ENCODE results near the gene KCNIP4. TPM values are rescaled to one million over a fixed set of nuclear protein-coding genes. Genes with fewer than 3 reads are reported as not detected.

The KCNIP4 gene
- total RNA-seq, 4 donors from 2014 or later: not detected

- no peak for DNase-seq (ENCODE audit: low spot score in 2 of 2)
- Histone ChIP-seq H3K9me3 (no peaks in the 10 kb centered on the region), H3K27me3 (no peaks in the 10 kb centered on the region), H3K27ac (no peak overlapping the region), H3K4me1 (no peaks in the 10 kb centered on the region), H3K36me3 (no peaks in the 10 kb centered on the region), H3K4me3 (no peak overlapping the region)
- WGBS, 2 donors: 77 to 88% methylated on average over 4 of the region's 4 CpGs
- TF ChIP-seq EP300 (IDR thresholded peaks at IDR 0.05): no peak
- TF ChIP-seq POLR2A (IDR thresholded peaks at IDR 0.05): no peak
- TF ChIP-seq CTCF (IDR thresholded peaks at IDR 0.05): no peak
Observed at GRCh38 chr4:20925176-20925575, 1023.4 kb downstream of the KCNIP4 start.

GRCh38 chr4:20922962-20923361 is 1025.6 kb downstream of the KCNIP4 start:
- H3K9me3 ChIP-seq: no peaks in the 10 kb centered on the region
- WGBS, 2 donors: 88 to 91% methylated on average over 2 of the region's 2 CpGs
- no peak overlapping the region for H3K4me3 ChIP-seq
- no peak overlapping the region for H3K27ac ChIP-seq
- H3K4me1 ChIP-seq: no peaks in the 10 kb centered on the region
- no peaks in the 10 kb centered on the region for H3K36me3 ChIP-seq
- no peaks in the 10 kb centered on the region for H3K27me3 ChIP-seq
- TF ChIP-seq EP300 (IDR thresholded peaks at IDR 0.05): no peak
- no peak for DNase-seq (ENCODE audit: low spot score in 2 of 2)

GRCh38 chr4:20916106-20916505 is 1032.5 kb downstream of the KCNIP4 start:
- H3K4me1 ChIP-seq: no peaks in the 10 kb centered on the region
- H3K9me3 ChIP-seq: no peaks in the 10 kb centered on the region
- TF ChIP-seq CTCF (IDR thresholded peaks at IDR 0.05): no peak
- no peak for TF ChIP-seq POLR2A (IDR thresholded peaks at IDR 0.05)
- no peak for TF ChIP-seq EP300 (IDR thresholded peaks at IDR 0.05)

GRCh38 chr4:20904966-20905365 is 1043.6 kb downstream of the KCNIP4 start:
- Histone ChIP-seq H3K4me3 (no peak overlapping the region), H3K27ac (no peak overlapping the region), H3K36me3 (no peaks in the 10 kb centered on the region), H3K9me3 (no peaks in the 10 kb centered on the region), H3K27me3 (no peaks in the 10 kb centered on the region), H3K4me1 (no peaks in the 10 kb centered on the region)
- 74 to 79% methylated on average over 3 of the region's 3 CpGs for WGBS, 2 donors
- no peak for DNase-seq (ENCODE audit: low spot score in 2 of 2)
- no peak for TF ChIP-seq CTCF (IDR thresholded peaks at IDR 0.05)
- TF ChIP-seq EP300 (IDR thresholded peaks at IDR 0.05): no peak
- TF ChIP-seq POLR2A (IDR thresholded peaks at IDR 0.05): no peak

More at GRCh38 chr4:20916106-20916505, 1032.5 kb downstream of the KCNIP4 start:
- H3K36me3 ChIP-seq: no peaks in the 10 kb centered on the region
- WGBS, 2 donors: 32 to 33% methylated on average over 1 of the region's 1 CpG
- no peak for DNase-seq (ENCODE audit: low spot score in 2 of 2)
- no peak overlapping the region for H3K4me3 ChIP-seq
- H3K27me3 ChIP-seq: no peaks in the 10 kb centered on the region
- no peak overlapping the region for H3K27ac ChIP-seq

GRCh38 chr4:20901851-20902250 is 1046.7 kb downstream of the KCNIP4 start:
- Histone ChIP-seq H3K9me3 (no peaks in the 10 kb centered on the region), H3K27ac (no peak overlapping the region), H3K36me3 (no peaks in the 10 kb centered on the region), H3K4me3 (no peak overlapping the region), H3K27me3 (no peaks in the 10 kb centered on the region), H3K4me1 (no peaks in the 10 kb centered on the region)
- no peak for DNase-seq (ENCODE audit: low spot score in 2 of 2)
- 87 to 88% methylated on average over 1 of the region's 1 CpG for WGBS, 2 donors
- TF ChIP-seq POLR2A (IDR thresholded peaks at IDR 0.05) (no peak), CTCF (IDR thresholded peaks at IDR 0.05) (no peak), EP300 (IDR thresholded peaks at IDR 0.05) (no peak)

GRCh38 chr4:20899591-20899990 is 1049.0 kb downstream of the KCNIP4 start:
- H3K36me3 ChIP-seq: no peaks in the 10 kb centered on the region
- H3K27me3 ChIP-seq: no peaks in the 10 kb centered on the region
- no peak for TF ChIP-seq CTCF (IDR thresholded peaks at IDR 0.05)
- TF ChIP-seq EP300 (IDR thresholded peaks at IDR 0.05): no peak
- no peak for TF ChIP-seq POLR2A (IDR thresholded peaks at IDR 0.05)
- H3K27ac ChIP-seq: no peak overlapping the region
- no peak overlapping the region for H3K4me3 ChIP-seq
- H3K9me3 ChIP-seq: no peaks in the 10 kb centered on the region
- no peaks in the 10 kb centered on the region for H3K4me1 ChIP-seq
- no peak for DNase-seq (ENCODE audit: low spot score in 2 of 2)

All from tibial nerve (tissue), 4 donors.